GM18873 (cell line): ENCODE data around the gene ZNF536.

Experiments
- ATAC-seq: cut with Tn5 transposase; IDR thresholded peaks from one replicate; pipeline ENCODE4 v1.9.1; 2021; ENCODE audit warnings: mild to moderate bottlenecking, moderate library complexity, moderate number of reproducible peaks; ENCODE audit not compliant: unreplicated experiment, low FRiP score

The ZNF536 gene

GRCh38 chr19:30549151-30549550, 177.0 kb downstream of the ZNF536 start:
- no peak for ATAC-seq

GRCh38 chr19:30551271-30551670, 179.1 kb downstream of the ZNF536 start:
- no peak for ATAC-seq

GRCh38 chr19:30552593-30552992, 180.4 kb downstream of the ZNF536 start:
- no peak for ATAC-seq

GRCh38 chr19:30555075-30555790, 183.0 kb downstream of the ZNF536 start:
- ATAC-seq: no peak

GRCh38 chr19:30555791-30556110, 183.6 kb downstream of the ZNF536 start:
- ATAC-seq: no peak

GRCh38 chr19:30556230-30556711, 184.1 kb downstream of the ZNF536 start:
- no peak for ATAC-seq

- no peak for ATAC-seq
Observed at GRCh38 chr19:30557212-30557611, 185.0 kb downstream of the ZNF536 start.

GRCh38 chr19:30557927-30558557, 185.9 kb downstream of the ZNF536 start:
- no peak for ATAC-seq

- no peak for ATAC-seq
Observed at GRCh38 chr19:30558793-30559192, 186.6 kb downstream of the ZNF536 start.

- ATAC-seq: no peak
Observed at GRCh38 chr19:30559446-30559845, 187.3 kb downstream of the ZNF536 start.

- ATAC-seq: no peak
Observed at GRCh38 chr19:30562981-30563380, 190.8 kb downstream of the ZNF536 start.

GRCh38 chr19:30563691-30564090, 191.5 kb downstream of the ZNF536 start:
- ATAC-seq: no peak

GRCh38 chr19:30564551-30565011, 192.4 kb downstream of the ZNF536 start:
- ATAC-seq: no peak

- no peak for ATAC-seq
Observed at GRCh38 chr19:30565636-30566035, 193.5 kb downstream of the ZNF536 start.

GRCh38 chr19:30566681-30567420, 194.7 kb downstream of the ZNF536 start:
- no peak for ATAC-seq

GRCh38 chr19:30567536-30568232, 195.5 kb downstream of the ZNF536 start:
- no peak for ATAC-seq

- ATAC-seq: no peak
Observed at GRCh38 chr19:30570194-30570593, 198.0 kb downstream of the ZNF536 start.

GRCh38 chr19:30577551-30578105, 205.4 kb downstream of the ZNF536 start:
- no peak for ATAC-seq

- no peak for ATAC-seq
Observed at GRCh38 chr19:30579419-30579818, 207.2 kb downstream of the ZNF536 start.

GRCh38 chr19:30580673-30581072, 208.5 kb downstream of the ZNF536 start:
- no peak for ATAC-seq
